Muscle of leg (tissue), 11 donors: Measurements from ENCODE around the gene SLC25A51. TPM values are rescaled to one million over a fixed set of nuclear protein-coding genes. Genes with fewer than 3 reads are reported as not detected.

Source experiments
- DNase-seq: peaks from one replicate; pipeline ENCODE4 v3.0.0; 2013
- H3K27ac ChIP-seq: one replicate; pipeline ENCODE4 v1.5.1; 2013; ENCODE audit warnings: mild to moderate bottlenecking, low read length, control low read depth
- H3K27me3 ChIP-seq: one replicate; pipeline ENCODE4 v1.6.1; 2013; ENCODE audit warnings: low read length; ENCODE audit not compliant: control insufficient read depth, insufficient read depth
- H3K36me3 ChIP-seq: one replicate; pipeline ENCODE4 v1.6.1; 2013; ENCODE audit warnings: low read length; ENCODE audit not compliant: control insufficient read depth, insufficient read depth
- H3K4me1 ChIP-seq: one replicate; pipeline ENCODE4 v1.6.1; 2013; ENCODE audit warnings: low read length; ENCODE audit not compliant: control insufficient read depth, insufficient read depth
- H3K4me3 ChIP-seq: one replicate; pipeline ENCODE4 v1.5.1; 2013; ENCODE audit warnings: low read length, control low read depth
- H3K9me3 ChIP-seq: replicated peaks from 2 replicates; pipeline ENCODE4 v1.6.1; 2013; ENCODE audit warnings: low read depth, low read length; ENCODE audit not compliant: control insufficient read depth
- WGBS: methylation state at CpG from one replicate; pipeline ENCODE4 v1.1.5; 2013; ENCODE audit warnings: missing lambda C conversion rate; ENCODE audit not compliant: insufficient coverage; 5-methylcytosine and 5-hydroxymethylcytosine counted together
- polyA plus RNA-seq, 8 donors: library from polyadenylated mRNA; unstranded; fragments of 120-200 nt; gene quantifications; one replicate each; pipeline versions ENCODE4 v1.2.1 to v1.2.3, GENCODE V29; 2013; ENCODE audit warnings: inconsistent platforms in 1 of 8, low replicate concordance in 1 of 8; ENCODE audit not compliant: insufficient read length in 8 of 8, insufficient read depth in 1 of 8
- total RNA-seq: library from RNA; stranded (reverse); fragments of 120-200 nt; gene quantifications from one replicate; pipeline ENCODE4 v1.2.4, GENCODE V29; 2013

The SLC25A51 gene
- total and polyA plus RNA-seq, 9 donors, result 9.6 to 19.7 (median 13.2) TPM

DNA sequence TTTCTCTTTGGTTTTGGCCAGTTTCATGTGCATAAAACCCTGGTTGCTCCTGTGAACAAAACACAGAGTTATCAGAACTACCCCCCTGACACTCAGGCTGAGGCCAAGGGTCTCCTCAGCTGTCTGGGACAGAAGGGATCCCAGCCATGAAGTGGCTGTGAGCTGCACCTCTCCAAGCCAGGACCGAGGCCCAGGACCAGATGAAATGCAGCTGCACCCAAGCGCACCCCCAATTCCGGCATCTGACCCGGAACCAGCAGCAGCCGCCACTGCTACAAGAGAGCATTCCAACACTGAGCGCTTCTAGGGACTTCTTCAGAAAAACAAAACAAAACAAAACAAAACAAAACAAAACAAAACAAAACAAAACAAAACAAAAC lies 16.0 kb upstream of the SLC25A51 start:
- Histone ChIP-seq H3K36me3 (peaks cover 19% of the 10 kb centered on the region), H3K9me3 (no peaks in the 10 kb centered on the region), H3K4me1 (peaks cover 19% of the 10 kb centered on the region), H3K4me3 (no peak overlapping the region), H3K27ac (no peak overlapping the region), H3K27me3 (no peaks in the 10 kb centered on the region)
- WGBS, result no CpG with 5 or more reads among the region's 6 CpGs
- DNase-seq, result no peak

GRCh38 chr9:37919246-37919955 lies 15.5 kb upstream of the SLC25A51 start:
- Histone ChIP-seq H3K4me3 (no peak overlapping the region), H3K27me3 (no peaks in the 10 kb centered on the region), H3K9me3 (no peaks in the 10 kb centered on the region), H3K36me3 (peaks cover 19% of the 10 kb centered on the region), H3K4me1 (peaks cover 21% of the 10 kb centered on the region), H3K27ac (no peak overlapping the region)
- WGBS, result 68% methylated on average over 9 of the region's 16 CpGs
- no peak for DNase-seq

DNA sequence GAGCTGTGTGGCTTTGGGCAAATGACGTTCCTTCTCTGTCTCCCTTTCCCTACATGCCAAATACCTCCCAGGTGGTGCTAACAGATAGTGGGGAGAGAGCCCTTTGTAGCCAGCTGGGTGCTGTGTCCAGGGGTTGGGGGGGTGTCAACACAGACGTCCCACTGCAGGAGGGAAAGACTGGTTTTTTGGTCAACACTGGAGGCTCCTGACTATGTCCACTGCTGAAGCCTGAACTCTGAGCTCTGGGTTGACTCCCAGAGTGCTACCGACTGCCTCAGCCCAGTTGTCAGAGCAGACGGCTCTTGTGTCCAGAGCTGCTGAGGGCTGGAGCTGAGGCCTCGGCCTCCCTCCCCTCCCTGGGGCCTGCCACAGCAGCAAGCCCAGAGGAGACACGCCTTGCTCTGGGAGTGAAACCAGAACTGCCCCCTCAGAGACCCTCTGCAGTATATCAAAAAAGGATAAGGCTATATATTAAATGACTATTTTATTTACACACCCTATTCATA lies 14.8 kb upstream of the SLC25A51 start:
- WGBS, result 40% methylated on average over 3 of the region's 6 CpGs
- Histone ChIP-seq H3K27ac (no peak overlapping the region), H3K27me3 (no peaks in the 10 kb centered on the region), H3K4me3 (no peak overlapping the region), H3K9me3 (no peaks in the 10 kb centered on the region), H3K36me3 (peaks cover 19% of the 10 kb centered on the region), H3K4me1 (peaks cover 21% of the 10 kb centered on the region)
- DNase-seq, result no peak

GRCh38 chr9:37917801-37918664 lies 14.1 kb upstream of the SLC25A51 start:
- Histone ChIP-seq H3K4me1 (peaks cover 21% of the 10 kb centered on the region), H3K27ac (peak overlapping the region; percentile 67), H3K9me3 (no peaks in the 10 kb centered on the region), H3K36me3 (peaks cover 19% of the 10 kb centered on the region), H3K4me3 (no peak overlapping the region), H3K27me3 (no peaks in the 10 kb centered on the region)
- DNase-seq, result no peak
- 83% methylated on average over 17 of the region's 21 CpGs for WGBS

- H3K27me3 ChIP-seq, result no peaks in the 10 kb centered on the region
- H3K4me1 ChIP-seq, result peaks cover 21% of the 10 kb centered on the region
- H3K27ac ChIP-seq, result peak overlapping the region; percentile 67
- H3K36me3 ChIP-seq, result peaks cover 19% of the 10 kb centered on the region
- no peaks in the 10 kb centered on the region for H3K9me3 ChIP-seq
- no peak overlapping the region for H3K4me3 ChIP-seq
- DNase-seq, result no peak
- 53% methylated on average over 5 of the region's 8 CpGs for WGBS
Measured at GRCh38 chr9:37917313-37917731, 13.4 kb upstream of the SLC25A51 start.

- DNase-seq, result no peak
- Histone ChIP-seq H3K36me3 (peaks cover 19% of the 10 kb centered on the region), H3K9me3 (no peaks in the 10 kb centered on the region), H3K27ac (peak overlapping the region; percentile 67), H3K27me3 (no peaks in the 10 kb centered on the region), H3K4me3 (no peak overlapping the region), H3K4me1 (peaks cover 20% of the 10 kb centered on the region)
- 85% methylated on average over 11 of the region's 18 CpGs for WGBS
Measured at GRCh38 chr9:37916471-37917312, 12.8 kb upstream of the SLC25A51 start.

DNA sequence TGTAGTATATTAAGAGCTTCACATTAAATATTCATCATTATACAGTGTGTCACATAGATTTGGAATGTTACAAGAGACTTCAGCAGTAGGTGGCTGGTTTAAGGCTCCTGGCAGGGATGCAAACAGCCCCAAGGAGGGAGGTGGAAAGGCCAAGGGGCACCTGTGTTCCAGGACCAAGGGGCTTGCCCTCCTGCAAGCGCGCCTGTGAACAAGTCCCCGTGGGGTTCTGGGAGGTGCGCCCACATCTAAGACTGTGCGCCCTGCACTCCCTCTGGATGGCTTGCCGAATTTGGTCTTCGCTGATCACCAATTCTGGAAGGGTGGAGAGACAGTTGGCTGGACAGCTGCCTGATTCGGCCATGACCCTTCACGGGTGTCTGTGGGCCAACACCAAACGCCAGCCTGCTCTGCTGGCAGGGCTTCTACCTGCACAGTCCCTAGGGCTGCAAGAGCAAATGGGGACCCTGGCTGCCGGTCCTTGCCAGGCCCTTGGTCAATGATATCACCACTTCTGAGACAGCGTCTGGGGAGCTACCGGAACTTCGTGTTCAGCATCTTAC lies 12.1 kb upstream of the SLC25A51 start:
- no peak for DNase-seq
- Histone ChIP-seq H3K4me3 (no peak overlapping the region), H3K27me3 (no peaks in the 10 kb centered on the region), H3K4me1 (peaks cover 18% of the 10 kb centered on the region), H3K27ac (no peak overlapping the region), H3K36me3 (peaks cover 19% of the 10 kb centered on the region), H3K9me3 (no peaks in the 10 kb centered on the region)
- WGBS, result 83% methylated on average over 14 of the region's 14 CpGs

DNA sequence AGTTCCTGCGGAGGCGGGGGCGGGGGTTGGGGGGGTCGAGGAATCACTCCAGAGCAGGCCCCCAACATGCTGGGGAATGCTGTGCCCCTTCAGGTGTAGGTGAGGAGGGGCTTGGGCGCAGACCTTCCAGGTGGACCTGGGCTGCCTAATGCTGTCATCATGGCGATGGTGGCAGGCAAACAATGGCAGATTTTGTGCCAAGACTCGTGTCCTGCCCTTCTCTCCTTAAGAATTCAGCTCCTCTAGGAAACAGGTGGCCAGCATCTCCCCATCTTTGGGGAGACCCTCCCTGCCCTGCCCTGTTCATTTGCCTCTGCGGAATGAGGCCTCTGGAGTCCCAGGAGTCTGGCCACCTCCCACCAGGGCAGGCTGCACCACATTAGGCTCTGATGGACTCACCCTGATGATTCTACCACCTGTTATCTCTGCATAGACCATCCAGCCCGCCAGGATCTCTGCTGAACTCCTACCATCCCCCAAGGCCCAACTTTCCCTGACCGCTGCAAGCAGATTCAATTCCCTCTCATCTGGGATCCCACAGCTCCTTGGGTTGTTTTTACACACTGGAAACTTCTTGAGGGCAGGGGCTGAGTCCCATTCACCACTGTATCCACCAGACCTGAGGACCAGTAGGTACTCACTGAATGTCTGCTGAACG lies 10.9 kb upstream of the SLC25A51 start:
- 70% methylated on average over 10 of the region's 11 CpGs for WGBS
- Histone ChIP-seq H3K4me3 (no peak overlapping the region), H3K36me3 (peaks cover 19% of the 10 kb centered on the region), H3K27me3 (no peaks in the 10 kb centered on the region), H3K9me3 (no peaks in the 10 kb centered on the region), H3K27ac (no peak overlapping the region), H3K4me1 (peaks cover 16% of the 10 kb centered on the region)
- no peak for DNase-seq

DNA sequence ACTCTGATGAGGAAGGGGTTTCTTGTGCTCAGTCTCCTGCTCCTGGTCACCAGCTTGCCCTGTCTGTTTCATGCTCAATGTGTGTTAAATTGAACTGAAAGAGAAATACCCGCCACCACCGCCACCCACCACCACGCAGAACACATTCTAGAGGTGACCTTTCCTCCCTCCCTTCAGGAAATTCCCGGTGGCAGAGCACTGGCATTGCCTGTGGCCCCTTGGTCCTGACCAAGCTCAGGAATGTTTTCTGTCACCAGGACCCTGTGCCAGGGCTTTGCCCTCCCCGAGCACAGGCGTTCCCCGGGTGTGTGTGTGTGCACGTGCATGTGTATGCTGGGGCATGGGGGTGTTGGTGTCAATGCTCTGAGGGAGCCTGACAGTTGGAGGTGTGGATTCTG lies 10.2 kb upstream of the SLC25A51 start:
- H3K4me1 ChIP-seq, result peaks cover 14% of the 10 kb centered on the region
- H3K36me3 ChIP-seq, result peaks cover 19% of the 10 kb centered on the region
- no peak overlapping the region for H3K27ac ChIP-seq
- no peak overlapping the region for H3K4me3 ChIP-seq
- no peaks in the 10 kb centered on the region for H3K27me3 ChIP-seq
- 84% methylated on average over 6 of the region's 8 CpGs for WGBS
- H3K9me3 ChIP-seq, result no peaks in the 10 kb centered on the region
- DNase-seq, result no peak
